NCI-H2227 (cell line): ENCODE results near the gene OPN3.
A peak's percentile ranks its signal among the peaks of the same experiment; 100 is the strongest.

Source experiments
- DNase-seq: peaks from one replicate; lab custom pipeline; 2025; ENCODE audit not compliant: unreplicated experiment; lab: John Stamatoyannopoulos, UW

OPN3 gene

GRCh38 chr1:241646201-241646600 is 6.0 kb upstream of the OPN3 start:
- DNase-seq, result no peak

DNA sequence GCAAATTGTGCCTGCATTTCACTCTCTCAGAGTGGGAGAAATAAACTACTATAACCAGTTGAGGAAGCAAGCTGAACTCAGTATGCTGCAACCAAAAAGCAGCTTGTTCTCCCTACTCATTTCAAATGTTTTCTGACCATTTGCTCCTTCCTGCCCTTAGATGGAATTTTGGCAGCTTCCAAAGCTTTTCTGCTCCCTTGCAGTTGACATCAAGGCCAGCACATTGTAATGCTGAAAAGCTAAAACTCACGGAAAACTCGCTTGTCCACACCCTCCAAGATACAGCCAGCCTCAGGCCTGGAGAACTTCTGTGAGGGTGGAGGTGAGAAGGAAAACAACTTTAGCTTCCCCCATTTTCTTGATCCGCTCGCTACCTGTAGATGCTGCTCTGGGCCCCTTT is 5.0 kb upstream of the OPN3 start:
- DNase-seq, result no peak

DNA sequence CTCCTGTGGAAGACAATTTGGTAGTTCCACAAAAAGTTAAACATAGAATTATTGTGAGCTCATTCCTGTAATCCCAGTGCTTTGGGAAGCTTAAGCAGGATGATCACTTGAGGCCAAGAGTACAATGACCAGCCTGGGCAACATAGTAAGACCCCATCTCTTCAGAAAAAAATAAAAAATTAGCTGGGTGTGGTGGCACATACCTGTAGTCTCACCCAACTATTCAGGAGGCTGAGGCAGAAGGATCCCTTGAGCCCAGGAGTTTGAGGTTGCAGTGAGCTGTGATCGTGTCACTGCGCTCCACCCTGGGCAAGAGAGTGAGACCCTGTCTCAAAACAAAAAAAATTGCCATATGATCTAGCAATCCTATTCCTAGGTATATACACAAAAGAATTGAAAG is 4.1 kb upstream of the OPN3 start:
- DNase-seq, result no peak

DNA sequence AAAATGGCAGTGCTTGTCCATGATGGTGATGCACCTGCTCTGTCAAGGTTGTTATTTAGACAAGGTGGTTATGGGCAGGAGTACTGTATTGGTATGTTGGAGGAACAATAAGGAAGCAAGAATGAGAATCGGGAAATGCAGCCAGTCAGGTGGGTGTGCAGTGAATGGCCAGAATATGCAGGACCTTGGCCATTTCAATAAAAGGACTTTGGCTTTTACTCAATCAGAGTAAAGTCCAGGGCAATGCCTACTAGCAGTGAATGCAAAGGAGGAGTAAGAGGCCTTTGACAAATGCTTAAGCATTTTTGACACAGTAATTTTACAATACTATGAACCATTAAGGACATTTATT is 2.4 kb upstream of the OPN3 start:
- no peak for DNase-seq

- DNase-seq, result no peak
Measured at GRCh38 chr1:241641773-241642592, 1.8 kb upstream of the OPN3 start.

- no peak for DNase-seq
Measured at GRCh38 chr1:241640867-241641622, 876 bp upstream of the OPN3 start.

GRCh38 chr1:241639623-241640148 is 483 bp downstream of the OPN3 start:
- peak; percentile 70 for DNase-seq

GRCh38 chr1:241638909-241639622 is 1.1 kb downstream of the OPN3 start:
- DNase-seq, result peak; percentile 18

- DNase-seq, result no peak
Measured at GRCh38 chr1:241638099-241638682, 2.0 kb downstream of the OPN3 start.

DNA sequence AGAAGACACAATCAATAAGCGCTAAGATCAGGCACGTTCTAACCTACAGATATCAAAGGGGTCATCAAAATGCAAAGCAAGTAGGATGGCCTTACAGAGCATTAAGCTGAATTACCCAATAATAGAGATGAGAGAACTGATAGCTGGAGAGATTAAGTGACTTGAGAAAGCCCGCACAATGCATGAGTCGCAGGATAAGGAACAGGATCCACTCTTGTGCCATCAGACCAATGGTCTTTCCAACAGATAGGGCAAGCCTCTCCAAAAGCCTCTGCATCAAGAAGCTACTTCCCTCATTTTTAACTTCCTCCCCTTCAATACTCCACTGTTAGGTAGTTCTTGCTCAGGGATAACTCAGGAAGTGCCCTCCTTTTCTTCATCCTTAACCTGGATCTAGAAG is 2.6 kb downstream of the OPN3 start:
- no peak for DNase-seq

DNA sequence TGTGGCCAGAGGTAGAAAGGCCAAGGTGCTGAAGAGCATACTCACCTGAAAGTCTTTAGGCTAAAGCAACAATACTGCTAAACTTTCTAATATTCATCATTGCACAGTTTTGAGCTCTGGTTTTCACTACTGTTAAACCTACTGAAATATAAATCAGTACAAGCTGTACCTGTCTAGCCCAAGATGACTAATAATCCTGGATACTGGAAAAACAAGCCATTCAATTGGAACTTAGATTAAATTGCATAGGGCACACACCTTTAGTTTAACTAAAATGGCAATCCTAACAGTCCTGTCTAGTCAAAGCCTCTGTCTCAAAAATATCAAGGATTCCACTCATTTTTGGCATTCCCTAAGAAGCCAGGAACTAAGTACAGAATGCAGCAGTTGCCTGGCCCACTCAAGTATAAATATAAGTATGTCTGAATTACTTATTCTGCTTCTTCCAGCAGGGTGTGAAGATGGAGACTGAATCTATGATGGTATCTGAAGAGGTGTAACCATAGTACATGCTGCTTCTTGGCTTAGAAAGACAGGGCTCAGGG is 3.1 kb downstream of the OPN3 start:
- DNase-seq, result no peak

GRCh38 chr1:241636291-241636690 is 3.9 kb downstream of the OPN3 start:
- DNase-seq, result no peak

DNA sequence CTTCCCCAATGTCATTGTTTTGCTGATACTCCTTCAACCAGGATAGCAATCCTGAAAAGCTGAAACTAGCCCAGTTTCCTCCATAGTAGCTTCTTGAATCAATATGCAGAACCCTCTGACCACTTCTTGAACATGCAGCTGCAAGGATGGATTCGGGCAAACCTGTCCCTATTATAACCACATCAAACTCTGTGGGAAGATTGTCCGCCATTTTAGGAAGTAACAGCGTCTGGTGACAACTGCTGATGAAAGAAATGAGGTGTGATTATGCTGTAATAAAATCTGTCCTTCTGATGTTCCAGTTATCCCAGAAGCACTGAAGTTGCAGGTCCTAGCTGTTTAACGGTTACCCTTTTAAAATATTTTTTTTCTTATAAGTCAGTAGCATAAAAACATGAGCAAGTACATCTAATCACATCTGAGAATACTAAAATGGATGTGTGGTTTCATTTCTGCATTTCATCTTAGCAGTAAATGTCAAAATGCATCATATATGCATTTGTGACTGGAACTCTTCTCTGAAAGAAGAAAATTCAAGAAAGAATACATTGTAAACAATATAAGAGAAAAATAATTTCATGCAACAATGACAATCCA is 4.5 kb downstream of the OPN3 start:
- no peak for DNase-seq

DNA sequence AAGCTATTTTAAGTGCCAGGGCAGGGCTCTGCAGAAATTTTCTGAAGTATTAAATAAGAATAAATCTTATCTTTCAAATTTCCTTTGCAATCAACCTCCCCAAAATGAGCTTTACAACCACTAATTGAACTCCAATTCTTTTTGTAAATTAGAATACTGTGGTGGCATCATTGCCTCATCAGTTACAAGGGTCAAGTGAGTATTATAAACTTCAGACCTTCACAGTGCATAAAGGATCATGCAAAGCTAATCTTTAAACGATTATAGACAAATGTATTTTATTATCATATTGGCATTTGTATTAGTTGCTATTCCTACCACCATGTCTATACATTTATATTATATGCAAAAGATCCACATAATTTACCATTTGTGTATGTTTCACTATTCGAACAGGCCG is 7.2 kb downstream of the OPN3 start:
- DNase-seq, result no peak

GRCh38 chr1:241631674-241632073 is 8.5 kb downstream of the OPN3 start:
- DNase-seq, result no peak

DNA sequence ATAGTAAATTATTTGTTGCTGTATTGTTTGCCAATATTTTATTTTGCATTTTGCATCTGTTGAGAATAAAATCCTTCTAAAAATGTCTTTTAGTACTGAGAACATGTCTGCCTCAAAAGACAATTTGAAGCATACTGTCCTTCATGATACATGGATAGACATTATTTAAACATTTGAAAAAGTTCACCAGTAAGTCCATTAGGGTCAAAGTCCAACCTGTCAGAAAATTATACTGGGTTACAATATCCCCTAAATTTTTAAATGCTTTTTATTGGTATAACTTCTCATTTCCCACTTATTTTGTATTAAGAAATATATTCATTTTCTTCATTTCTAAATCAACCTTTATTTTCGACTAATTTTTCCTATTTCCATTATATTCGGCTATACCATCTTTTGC is 9.3 kb downstream of the OPN3 start:
- DNase-seq, result no peak

GRCh38 chr1:241630476-241630875 is 9.7 kb downstream of the OPN3 start:
- no peak for DNase-seq

DNA sequence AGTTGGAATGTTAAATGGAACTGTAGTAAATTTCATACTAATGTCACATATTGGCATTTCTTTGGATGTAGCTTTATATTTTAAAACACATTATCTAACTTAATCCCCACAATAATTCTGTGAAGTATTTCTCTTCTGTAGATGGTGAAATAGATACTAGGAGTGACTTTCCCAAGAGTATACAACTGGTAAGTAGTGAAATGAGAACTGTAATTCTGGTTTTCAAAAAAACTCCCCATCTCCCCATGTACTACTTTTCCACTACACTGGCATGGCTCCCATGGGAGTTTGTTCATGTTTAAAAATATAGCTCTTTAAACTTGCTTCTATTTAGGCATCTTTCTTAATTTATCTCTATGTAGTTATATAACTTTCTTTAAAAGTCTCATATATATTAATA is 10.2 kb downstream of the OPN3 start:
- DNase-seq, result no peak

DNA sequence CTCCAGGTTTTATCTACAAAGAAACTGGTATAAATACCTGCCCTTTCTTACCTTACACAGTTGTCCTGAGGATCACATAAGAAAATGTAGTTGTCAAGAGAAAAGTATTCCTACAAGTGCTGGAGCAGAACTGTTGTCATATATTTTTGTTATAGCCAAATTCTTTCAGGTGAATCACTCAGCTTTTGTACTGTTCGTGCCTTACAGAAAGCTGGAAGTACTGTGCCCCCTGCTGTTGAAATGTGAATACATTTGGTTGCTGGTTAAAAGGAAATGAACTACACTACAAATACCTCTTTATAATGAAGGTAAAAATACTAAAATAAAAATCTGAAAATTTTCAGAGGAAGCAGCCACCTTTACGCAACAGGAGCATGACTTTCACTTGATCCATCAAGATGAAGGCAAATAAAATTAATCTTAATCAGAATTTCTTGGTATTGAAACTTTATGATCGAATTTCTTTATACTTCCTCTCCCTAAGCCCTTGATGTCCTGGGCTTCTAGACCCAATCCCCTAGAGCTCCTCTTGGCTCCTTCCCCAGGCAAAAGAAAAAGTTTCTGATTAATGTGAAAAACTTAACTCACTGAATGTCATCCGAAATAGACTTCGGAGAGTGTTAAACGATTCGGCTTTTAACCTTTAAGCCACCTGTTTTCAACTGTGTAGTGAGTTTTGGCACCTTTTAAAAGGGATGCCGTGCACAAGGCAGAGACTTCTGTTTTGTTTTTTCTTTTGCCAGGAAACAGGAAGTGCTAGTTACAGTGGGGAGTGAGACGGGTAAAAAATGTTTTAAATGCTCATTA is 12.5 kb downstream of the OPN3 start:
- peak; percentile 29 for DNase-seq

DNA sequence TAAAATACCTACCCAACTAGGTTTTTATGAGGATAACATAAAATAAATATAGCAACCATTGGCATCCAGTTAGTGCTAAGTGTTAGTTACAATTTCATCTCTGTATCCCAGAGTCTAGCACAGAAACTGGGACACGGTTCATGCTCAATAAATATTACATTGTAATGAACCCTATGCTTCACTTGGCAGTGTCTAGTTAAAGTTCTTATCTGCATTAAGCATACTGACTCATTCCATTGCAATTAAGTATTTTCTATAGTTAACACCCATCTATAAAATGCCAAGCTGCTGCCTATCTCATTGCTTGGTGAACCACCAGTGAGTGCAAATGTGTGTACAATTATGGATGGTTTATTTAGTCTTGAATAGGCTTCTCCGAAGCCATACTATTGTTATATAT is 15.2 kb downstream of the OPN3 start:
- DNase-seq, result no peak
